Activated T-cell treated with anti-CD3 and anti-CD28 coated beads for 24 hours (primary cell): ENCODE data around the gene KCTD3.

Source experiments
- DNase-seq: peaks from one replicate; pipeline ENCODE4 v3.0.0-alpha.2; 2020; ENCODE audit warnings: low read depth

The KCTD3 gene

DNA sequence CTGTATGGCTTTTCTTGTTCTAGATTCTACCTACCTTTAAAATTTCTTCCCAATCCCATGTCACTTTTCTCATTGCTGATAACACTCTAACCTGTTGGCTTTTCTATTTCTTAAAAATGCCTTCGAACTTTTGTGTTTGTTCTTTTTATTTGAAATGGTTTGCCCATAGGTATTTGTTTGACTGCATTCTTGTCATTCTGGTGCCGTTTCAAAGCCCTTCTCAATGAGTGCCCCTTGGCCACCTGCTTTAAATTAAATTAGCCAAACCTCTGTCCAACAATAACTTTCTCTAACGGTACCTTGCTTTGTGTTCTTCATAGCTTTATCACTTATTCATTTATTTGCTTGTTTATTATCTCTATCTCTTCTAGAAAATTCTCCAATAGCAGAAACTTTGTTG, 38.9 kb downstream of the KCTD3 start:
- no peak for DNase-seq

DNA sequence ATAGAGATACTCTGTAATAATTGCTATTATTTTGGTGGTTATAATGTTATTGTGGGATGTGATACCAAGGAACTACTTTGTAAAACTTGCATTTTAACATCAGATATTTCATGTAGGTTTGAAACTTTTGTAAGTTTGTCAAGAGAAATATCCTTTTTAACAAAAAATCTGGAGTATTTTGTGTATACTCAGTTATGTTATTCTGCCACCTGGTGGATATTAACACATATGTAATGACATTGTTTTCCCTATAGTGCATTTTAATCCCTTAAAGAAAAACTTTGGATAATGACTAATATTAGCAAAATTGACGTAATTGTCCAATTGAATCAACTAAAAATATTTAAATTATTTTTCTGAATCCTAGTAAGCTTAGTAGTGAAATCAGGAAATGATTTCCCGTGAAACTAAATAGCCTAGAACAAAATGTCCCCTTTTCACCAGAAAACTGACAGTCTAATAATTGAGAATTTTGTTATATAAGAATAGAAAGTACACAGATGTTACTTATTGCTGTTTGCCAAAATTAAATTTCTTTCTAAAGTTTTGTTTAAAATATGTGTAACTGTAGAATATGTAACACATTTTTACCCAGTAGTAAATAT, 39.6 kb downstream of the KCTD3 start:
- no peak for DNase-seq

GRCh38 chr1:215607412-215607811, 40.3 kb downstream of the KCTD3 start:
- DNase-seq = no peak

DNA sequence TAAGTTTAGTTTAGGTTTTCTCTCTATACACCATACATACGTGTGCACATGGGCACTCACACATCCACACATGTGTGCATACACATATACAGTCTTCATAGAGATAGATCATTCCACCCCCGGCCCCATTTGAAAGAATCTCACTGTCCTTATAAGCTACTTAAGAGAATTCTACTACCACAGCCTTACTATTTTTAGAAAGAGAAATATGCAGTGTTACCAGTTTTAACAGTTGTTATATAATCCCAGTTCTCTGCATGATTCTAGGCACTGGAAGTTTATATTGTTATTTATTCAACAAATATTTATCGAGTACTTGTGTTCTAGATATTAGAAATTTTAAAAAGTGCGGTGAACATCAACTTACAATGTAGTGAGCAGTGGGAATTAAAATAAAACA, 41.5 kb downstream of the KCTD3 start:
- no peak for DNase-seq

DNA sequence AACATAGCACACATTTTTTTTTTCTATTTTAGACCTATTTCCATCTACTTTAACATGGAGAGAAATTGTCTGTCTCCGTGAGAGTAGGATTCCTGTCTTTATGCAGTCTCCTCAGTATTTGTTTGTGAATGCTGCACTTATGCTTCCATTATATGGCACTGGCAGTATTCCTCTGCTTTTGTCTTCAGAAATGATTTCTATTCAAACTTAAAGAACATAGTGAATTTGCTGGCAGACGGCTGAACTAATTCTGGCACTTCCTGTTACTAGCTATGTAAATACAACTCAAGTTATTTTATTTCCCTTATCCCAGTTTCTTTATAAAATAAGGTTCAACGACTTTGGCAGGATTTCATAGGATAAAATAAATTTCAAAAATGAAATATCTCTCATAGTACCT, 45.3 kb downstream of the KCTD3 start:
- DNase-seq = no peak

GRCh38 chr1:215617979-215618378, 50.9 kb downstream of the KCTD3 start:
- DNase-seq = no peak

GRCh38 chr1:215623162-215623561, 56.1 kb downstream of the KCTD3 start:
- no peak for DNase-seq

- DNase-seq = no peak
Measured at GRCh38 chr1:215625949-215626348, 58.8 kb downstream of the KCTD3 start.

DNA sequence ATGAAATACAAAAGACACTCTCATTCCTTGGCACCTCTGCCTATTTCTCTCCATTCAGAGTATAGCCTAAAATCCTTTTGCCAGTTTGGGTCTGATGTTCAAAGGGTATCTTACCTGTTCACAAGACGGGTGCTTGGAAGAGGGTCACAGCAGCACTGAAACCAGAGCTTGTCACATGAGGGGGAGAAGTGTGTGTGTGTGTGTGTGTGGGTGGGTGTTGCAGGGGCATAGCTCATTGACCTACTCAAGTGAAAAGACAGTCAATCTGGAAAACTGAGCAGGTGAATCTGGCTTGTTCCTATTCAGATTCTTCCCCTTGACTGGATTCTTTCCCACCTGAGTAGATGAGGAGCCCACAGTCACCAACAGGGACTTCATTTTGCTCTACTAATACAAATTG, 63.9 kb downstream of the KCTD3 start:
- DNase-seq = no peak

DNA sequence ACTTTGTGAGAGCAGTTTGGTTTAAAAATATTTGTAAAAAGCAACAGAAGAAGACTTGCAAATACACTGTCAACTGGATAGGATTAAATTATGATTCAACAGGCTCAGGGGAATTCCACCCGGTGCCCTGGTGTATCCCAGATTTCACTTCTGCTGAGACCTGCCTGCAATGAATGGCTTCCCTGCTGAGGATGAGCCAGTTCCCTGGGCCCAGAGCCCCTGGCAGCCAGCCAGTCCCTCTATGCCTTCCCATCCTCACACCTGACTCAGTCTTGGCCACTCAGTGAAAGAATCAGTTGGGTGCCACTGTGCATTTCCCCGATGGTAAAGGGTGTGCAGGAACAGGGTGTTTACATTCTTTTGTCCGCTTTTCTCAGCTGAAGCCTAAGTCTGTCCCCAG, 64.4 kb downstream of the KCTD3 start:
- DNase-seq = no peak

DNA sequence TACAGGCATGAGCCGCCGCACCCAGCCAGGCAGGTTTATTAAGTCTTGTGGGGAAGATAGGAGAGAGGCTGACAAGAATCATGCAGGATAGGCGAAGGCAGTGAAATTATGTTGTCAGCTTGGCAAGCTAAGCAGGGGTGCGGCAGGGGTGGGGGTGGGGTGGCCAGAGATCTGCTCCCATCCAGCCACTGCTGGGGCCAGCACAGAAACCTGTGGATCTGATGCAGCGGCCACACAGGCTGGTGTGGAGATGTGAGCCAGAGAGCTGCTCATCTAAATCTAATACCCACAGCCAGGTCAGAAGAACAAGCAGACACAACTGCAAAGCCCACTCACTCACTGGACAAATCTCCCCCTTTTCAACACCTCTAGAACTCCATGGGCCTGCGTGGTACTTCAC, 68.7 kb downstream of the KCTD3 start:
- no peak for DNase-seq

- DNase-seq = no peak
Measured at GRCh38 chr1:215636258-215636965, 69.3 kb downstream of the KCTD3 start.

DNA sequence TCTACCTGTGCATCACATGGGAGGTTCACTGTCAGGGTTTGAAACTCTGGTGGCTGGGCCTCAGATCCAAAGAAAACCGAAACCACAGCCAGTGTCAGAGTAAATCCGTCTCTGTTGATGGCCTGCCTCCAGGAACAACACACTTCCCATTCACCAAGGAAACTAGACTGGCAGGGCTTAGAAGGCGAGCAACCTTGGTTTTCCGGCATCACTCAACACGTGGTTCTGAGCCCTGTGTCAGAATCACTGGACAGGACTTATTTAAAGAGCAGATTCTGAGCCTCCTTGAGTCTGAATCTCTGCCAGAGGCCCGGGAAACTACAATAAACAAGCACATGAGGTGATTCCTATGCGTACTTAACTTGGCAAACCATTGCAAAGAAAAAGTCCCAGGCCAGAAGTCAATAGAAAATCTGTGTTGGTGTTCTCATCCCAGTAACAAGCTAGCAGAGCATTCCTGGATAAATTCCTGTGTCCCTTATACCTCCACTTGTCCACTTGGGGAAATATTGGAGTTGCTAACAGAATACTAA, 70.0 kb downstream of the KCTD3 start:
- no peak for DNase-seq

DNA sequence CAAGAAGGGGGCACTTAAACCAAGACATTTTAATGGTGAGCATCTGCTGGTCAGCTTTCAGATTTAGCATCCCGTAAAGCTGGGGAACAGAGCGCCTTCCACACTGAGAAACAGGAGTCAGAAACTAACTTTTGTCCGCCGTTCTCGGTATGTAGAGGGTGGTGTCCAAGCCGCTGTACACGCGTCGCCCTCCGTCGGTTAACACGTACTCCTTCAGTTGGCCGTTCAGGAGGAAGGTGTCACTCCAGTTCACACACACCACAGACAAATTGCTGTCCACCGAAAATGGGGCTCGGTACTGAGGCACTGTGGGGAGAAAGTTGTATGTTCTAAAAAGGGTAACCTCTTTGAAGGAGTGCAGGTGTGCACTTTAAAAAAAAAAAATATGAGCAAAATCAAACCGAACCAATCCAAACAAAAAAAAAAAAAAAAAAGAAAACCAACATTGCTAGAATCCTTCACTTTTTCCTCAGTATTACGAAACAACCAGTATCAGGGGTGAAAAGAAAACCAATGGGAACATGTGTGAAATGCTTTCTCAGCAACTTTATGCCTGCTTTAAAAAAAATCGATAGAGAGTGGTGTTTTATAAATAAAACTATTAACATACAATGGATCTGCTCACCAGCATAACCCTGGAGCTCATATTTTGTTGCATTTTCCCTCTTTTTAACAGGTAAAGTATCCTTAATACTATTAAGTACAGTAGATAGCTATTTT, 73.5 kb downstream of the KCTD3 start:
- DNase-seq = no peak

DNA sequence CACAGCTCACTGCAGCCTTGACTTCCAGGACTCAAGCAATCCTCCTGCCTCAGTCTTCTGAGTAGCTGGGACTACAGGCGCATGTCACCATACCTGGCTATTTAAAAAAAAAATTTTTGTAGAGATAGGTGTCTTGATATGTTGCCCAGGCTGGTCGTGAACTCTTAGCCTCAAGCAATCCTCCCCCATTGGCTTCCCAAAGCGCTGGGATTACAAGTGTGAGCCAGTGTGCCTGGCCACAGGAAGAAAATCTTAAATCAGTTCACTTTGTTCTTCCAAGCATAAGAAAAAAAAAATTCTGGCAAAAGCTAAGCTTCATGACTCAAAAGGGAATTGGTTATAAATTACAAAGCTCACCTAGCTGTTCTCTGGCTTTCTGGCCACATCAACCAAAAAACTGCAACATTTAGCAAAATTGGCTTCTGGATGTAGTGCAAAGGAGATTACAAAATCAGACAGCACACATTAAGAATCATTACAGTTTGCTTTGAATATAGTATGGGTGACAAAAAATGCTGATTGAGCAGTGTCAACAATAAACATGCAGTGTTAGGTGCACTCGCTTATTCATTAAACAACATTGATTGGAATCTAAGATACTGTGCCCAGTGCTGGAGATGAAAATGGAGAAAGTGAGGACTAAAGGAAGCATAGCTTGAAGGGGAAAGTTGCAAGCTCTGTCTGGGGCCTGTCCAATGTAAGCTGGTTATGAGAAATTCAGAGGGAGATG, 76.7 kb downstream of the KCTD3 start:
- no peak for DNase-seq

GRCh38 chr1:215645182-215645581, 78.1 kb downstream of the KCTD3 start:
- no peak for DNase-seq

DNA sequence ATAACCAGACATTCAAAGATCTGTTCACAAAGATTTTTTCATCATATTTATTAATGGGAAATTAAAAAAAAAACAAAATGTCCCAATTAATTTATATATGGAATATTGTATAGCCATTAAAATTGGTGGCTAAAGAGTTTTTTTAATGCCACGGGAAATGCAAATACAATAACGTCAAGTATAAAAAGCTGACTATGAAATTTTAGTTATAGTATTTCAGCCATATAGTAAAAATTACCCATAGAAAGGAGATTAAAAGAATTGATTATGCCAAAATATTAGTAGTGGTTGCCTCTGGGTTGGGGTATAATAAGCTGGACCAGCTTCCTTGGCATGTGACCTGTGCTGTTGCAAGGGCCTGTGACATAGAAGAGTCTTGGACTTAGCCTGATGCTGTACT, 78.8 kb downstream of the KCTD3 start:
- DNase-seq = no peak

GRCh38 chr1:215647738-215648137, 80.6 kb downstream of the KCTD3 start:
- no peak for DNase-seq

DNA sequence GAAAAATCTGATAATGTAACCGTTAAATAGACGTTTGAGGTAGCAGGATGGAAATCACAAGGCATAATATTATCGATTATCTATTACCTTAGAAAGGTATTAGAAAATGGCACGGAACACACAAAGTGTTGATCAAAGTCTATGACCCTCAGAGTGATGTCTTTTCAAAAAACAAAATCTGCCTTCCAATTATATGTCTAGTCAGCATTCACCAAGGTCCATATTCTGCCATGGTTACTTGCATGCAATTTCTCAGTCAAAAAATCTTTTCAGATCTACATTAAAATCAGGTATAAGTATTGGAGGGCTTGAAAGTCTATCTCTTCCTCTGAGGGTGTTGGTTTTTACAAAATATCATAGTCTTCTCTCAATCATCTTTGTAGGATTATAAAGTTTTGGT, 81.9 kb downstream of the KCTD3 start:
- DNase-seq = no peak

- no peak for DNase-seq
Measured at GRCh38 chr1:215650446-215651149, 83.5 kb downstream of the KCTD3 start.

DNA sequence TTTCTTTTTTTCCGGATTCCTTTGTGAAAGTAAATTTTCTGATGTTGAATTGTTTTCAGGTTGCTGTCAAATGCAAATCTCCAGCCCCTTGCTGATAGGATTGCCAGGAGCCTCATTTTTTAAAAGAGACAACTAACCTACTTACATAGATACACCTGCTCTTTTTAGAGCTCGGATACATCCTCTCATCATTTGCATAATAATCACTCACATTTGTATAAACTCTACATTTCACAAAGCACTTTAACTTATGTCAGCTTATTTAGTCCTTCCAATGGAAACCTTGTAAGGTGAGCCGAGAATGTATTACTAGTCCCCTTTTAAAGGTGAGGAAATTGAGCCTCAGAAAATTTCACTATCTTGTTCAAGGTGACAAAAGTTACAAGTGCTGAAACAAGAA, 84.8 kb downstream of the KCTD3 start:
- DNase-seq = no peak

DNA sequence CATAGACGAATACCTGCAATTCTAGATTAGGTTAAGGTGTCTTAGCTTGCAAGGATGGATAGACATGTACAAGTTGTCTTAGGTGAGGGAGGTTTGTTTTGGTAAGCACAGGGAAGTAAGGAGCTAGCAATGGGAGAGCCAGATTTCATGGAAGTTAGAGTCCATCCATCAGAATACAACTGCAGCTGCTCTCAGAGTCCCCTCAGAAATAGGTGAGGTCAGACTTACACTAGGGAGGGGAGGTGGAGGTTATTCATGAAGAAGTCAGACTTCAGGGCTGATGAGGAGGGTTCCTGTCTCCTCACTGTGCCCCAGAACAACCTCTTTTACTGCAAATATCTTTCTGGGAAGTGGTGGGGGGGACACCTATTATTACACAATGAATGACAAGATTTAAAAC, 85.3 kb downstream of the KCTD3 start:
- DNase-seq = no peak
